ENCODE data around the gene CHRNE.

DNA sequence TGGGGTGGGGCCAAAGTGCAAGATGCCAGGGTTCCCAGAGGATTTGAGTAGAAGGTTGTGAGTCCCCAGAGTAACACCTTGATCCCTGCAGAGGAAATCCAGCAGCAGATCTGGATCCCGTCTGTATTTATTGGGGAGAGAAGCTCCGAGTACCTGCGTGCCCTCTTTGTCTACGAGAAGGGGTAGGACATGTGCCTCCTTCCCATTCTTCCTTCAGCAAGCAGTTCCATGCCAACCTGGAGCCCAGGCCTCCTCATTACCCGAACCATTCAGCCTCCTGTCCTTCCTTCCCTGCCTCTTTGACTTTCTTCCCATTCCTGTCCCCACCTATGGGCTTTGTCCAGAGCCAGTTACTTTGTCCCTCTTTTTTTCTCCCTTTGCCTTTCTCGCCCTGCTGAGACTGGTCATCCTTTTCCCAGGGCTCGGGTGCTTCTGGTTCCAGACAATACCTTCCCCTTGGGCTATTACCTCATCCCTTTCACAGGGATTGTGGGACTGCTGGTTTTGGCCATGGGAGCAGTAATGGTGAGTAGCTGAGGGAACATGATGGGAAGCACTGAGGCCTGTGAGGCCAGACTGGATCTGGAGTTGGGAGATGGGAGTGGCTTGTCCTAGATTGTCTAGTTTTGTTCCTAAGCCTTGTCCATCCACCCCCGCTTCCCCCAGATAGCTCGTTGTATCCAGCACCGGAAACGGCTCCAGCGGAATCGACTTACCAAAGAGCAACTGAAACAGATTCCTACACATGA is 40.0 kb upstream of the CHRNE start:
- TF ChIP-seq CREB1 (IDR thresholded peaks at IDR 0.05; ENCODE audit: low read depth) (no peak), RAD21 (IDR thresholded peaks at IDR 0.05; ENCODE audit: low read depth) (no peak), EP300 (IDR thresholded peaks at IDR 0.05; ENCODE audit: borderline replicate concordance) (no peak), CEBPB (IDR thresholded peaks at IDR 0.05) (no peak), FOXM1 (IDR thresholded peaks at IDR 0.05; ENCODE audit: borderline replicate concordance, low read depth) (no peak), ZBTB7A (IDR thresholded peaks at IDR 0.05; ENCODE audit: low read depth) (no peak), YY1 (IDR thresholded peaks at IDR 0.05; ENCODE audit: low read depth) (no peak), TCF12 (IDR thresholded peaks at IDR 0.05; ENCODE audit: low read depth) (no peak)
- TF ChIP-seq, protein P1, sequence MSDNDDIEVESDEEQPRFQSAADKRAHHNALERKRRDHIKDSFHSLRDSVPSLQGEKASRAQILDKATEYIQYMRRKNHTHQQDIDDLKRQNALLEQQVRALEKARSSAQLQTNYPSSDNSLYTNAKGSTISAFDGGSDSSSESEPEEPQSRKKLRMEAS (IDR thresholded peaks at IDR 0.05) = no peak

All from Ishikawa (cell line).